Right cardiac atrium (tissue), 5 donors: Measurements from ENCODE around the gene FAM167B. TPM values are rescaled to one million over a fixed set of nuclear protein-coding genes. Genes with fewer than 3 reads are reported as not detected.

ENCODE experiments used
- ATAC-seq, 2 donors: fragments of 200-7000 bp; cut with Tn5 transposase; one replicate each; pipeline versions ENCODE4 v1.8.0 to v1.9.1; 2020; ENCODE audit warnings: moderate library complexity in 2 of 2, mild to moderate bottlenecking in 1 of 2
- DNase-seq, 3 donors: peaks; one replicate each; pipeline ENCODE4 v3.0.0-alpha.2; 2020
- H3K27ac ChIP-seq: one replicate; pipeline ENCODE4 v1.5.1; 2013; ENCODE audit warnings: mild to moderate bottlenecking, low read length, control low read depth, moderate library complexity
- H3K27me3 ChIP-seq: one replicate; pipeline ENCODE4 v1.6.1; 2013; ENCODE audit not compliant: control insufficient read depth, insufficient read depth
- H3K4me1 ChIP-seq: one replicate; pipeline ENCODE4 v1.6.1; 2013; ENCODE audit warnings: low read length; ENCODE audit not compliant: control insufficient read depth, insufficient read depth
- H3K4me3 ChIP-seq: one replicate; pipeline ENCODE4 v1.5.1; 2013; ENCODE audit warnings: low read length, control low read depth
- H3K9me3 ChIP-seq: one replicate; pipeline ENCODE4 v1.6.1; 2013; ENCODE audit warnings: low read length; ENCODE audit not compliant: control insufficient read depth
- WGBS: extraction: QIAGEN DNeasy Blood & Tissue Kit; methylation state at CpG from one replicate; pipeline ENCODE4 v1.1.7; 2013; 5-methylcytosine and 5-hydroxymethylcytosine counted together
- intact Hi-C, 4 donors: fragments of 100-400 bp; cut with DNase I; formaldehyde crosslinking; loops; one replicate each; pipeline versions ENCODE4 v1.11.0 to v1.14.0; 2022 to 2023
- polyA plus RNA-seq: library from polyadenylated mRNA; stranded (reverse); fragments of 200-250 nt; gene quantifications from one replicate; pipeline ENCODE4 v1.2.3, GENCODE V29; 2013
- total RNA-seq, 4 donors: library from RNA; stranded (reverse); fragmentation: NEBNext Ultra II Directional; extraction: Animal tissue kit (Norgen Biotek cat#: 25700); gene quantifications; one replicate each; pipeline ENCODE4 v1.2.1, GENCODE V29; 2021
- donor health status: healthy with polysubstance abuse.
- donor health status: DM: no; HTN: yes; CAD: no.
- donor health status: DM: no; HTN: no; CAD: no.
- donor health status: DM: no; HTN: yes; CAD: no; lungs with severe emphysema.
- donor health status: DM: yes; HTN: yes; CAD: no.

Gene FAM167B
- total and polyA plus RNA-seq, 5 donors, result 2.0 to 6.5 (median 4.0) TPM

DNA sequence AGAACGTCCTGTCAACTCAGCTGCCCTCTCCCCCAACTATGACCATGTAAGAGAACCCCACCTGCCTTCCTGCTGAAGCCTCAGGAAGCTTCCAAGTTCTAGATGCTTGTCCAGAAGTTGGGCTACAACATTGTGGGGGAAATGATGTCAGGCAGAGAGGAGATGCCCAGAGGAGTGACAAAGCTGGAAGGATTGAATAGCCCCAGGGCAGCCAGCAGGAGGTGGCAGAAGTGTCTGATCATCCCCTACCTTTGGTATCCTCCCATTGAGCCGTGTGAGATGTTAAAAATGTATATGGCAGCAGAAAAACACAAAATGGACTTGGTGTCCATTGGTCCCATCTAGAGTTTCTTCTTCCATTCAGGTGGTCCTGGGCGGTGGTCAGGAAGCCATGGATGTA lies 18.3 kb upstream of the FAM167B start:
- Histone ChIP-seq H3K4me3 (no peak overlapping the region), H3K9me3 (no peaks in the 10 kb centered on the region), H3K27ac (no peak overlapping the region), H3K27me3 (no peaks in the 10 kb centered on the region), H3K4me1 (no peaks in the 10 kb centered on the region)
- intact Hi-C loops, result loop anchor here in 1 of 4 donors (5.0 kb wide), 1 partner anchor 89 kb away; no protein-coding TSS in a partner anchor
- 78% methylated on average over 3 of the region's 3 CpGs for WGBS
- DNase-seq (no peak), ATAC-seq (no peak)

DNA sequence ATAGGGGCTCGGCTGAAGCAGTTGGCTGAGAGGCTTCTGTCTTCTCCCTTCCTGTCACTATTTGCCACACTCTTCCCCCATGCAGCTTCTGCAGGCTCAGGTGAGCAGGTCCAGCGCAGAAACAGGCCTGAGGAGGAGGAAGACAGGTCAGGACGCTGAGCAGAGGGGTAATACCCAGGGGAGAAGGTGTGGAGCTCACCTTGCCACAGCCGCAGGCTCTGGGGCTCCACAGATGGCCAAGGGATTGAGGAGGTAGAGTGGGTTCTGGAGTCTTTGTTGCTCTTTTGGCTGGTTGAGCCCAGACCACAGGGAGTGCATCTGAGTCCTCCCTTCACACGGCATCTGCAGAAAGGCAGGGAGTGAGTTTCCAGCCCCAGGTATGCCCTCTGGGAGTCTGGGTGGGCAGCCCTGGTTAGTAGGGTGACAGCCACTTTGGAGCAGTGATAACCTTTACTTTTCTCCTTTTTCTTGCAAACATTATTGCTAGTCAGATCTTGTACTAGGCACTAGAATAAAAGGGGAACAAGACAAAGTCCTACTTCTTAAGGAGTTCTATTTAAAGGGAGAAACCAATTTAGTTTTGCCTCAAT lies 15.1 kb upstream of the FAM167B start:
- Histone ChIP-seq H3K9me3 (no peaks in the 10 kb centered on the region), H3K4me1 (no peaks in the 10 kb centered on the region), H3K27me3 (no peaks in the 10 kb centered on the region), H3K4me3 (no peak overlapping the region), H3K27ac (no peak overlapping the region)
- 79% methylated on average over 5 of the region's 5 CpGs for WGBS
- intact Hi-C loops, result no loop called here
- DNase-seq, result peak in 1 of 3 donors; percentile 10
- ATAC-seq, result no peak

DNA sequence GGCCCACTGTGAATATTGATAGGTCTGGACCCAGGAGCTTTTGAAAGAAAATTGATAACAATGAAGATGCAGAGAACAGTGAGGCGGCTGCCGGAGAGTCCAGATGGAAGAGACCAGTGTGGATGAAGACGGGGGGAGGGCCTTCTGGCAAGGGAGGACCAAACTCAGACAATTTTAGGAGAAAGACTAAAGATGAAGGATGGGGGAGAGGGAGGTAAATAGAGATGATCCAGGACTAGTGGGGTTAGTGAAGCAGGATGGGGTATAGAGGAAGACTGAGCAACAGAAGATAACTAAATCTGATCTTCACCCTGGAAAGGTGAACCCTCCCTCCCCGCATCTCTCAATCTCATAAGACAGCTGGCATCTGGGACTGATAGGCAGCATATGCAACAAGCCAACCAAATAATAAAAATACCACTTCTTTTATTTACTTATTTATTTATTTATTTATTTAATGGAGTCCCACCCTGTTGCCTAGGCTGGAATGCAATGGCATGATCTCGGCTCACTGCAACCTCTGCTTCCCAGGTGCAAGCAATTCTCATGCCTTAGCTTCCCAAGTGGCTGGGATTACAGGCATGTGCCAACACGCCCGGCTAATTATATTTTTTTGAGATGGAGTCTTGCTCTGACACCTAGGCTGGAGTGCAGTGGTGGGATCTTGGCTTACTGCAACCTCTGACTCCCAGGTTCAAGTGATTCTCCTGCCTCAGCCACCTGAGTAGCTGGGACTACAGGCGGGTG lies 14.3 kb upstream of the FAM167B start:
- intact Hi-C loops, result no loop called here
- 86% methylated on average over 8 of the region's 8 CpGs for WGBS

DNA sequence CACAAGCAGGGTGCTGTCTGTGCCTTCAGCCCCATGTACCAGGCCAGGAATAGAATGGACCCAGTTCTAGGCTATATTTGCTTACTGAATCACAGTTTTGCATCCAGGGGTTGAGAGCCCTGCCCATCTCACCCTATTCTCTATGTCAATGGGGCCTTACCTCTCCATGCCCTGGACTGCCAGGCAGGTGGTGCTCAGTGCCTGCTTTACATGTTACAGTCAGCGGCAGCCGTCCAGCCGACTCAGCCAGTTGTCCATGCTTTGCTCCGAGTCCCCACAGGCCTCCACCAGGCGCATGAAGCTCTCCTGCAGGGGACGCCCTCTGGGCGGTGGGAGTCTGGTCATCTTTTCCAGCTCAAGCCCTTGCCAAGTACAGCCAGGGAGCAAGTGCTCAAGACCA lies 12.2 kb upstream of the FAM167B start:
- Histone ChIP-seq H3K27me3 (no peaks in the 10 kb centered on the region), H3K9me3 (no peaks in the 10 kb centered on the region), H3K4me3 (no peak overlapping the region), H3K27ac (no peak overlapping the region), H3K4me1 (no peaks in the 10 kb centered on the region)
- ATAC-seq (peak in 1 of 2 donors; percentile 4), DNase-seq (peak in 1 of 3 donors; percentile 18)
- intact Hi-C loops, result no loop called here
- 83% methylated on average over 7 of the region's 7 CpGs for WGBS

More for the DNA sequence above, 14.3 kb upstream of the FAM167B start:
- Histone ChIP-seq H3K4me3 (no peak overlapping the region), H3K4me1 (no peaks in the 10 kb centered on the region), H3K27ac (no peak overlapping the region), H3K27me3 (no peaks in the 10 kb centered on the region), H3K9me3 (no peaks in the 10 kb centered on the region)
- DNase-seq (peak in 1 of 3 donors; percentile 11), ATAC-seq (no peak)

DNA sequence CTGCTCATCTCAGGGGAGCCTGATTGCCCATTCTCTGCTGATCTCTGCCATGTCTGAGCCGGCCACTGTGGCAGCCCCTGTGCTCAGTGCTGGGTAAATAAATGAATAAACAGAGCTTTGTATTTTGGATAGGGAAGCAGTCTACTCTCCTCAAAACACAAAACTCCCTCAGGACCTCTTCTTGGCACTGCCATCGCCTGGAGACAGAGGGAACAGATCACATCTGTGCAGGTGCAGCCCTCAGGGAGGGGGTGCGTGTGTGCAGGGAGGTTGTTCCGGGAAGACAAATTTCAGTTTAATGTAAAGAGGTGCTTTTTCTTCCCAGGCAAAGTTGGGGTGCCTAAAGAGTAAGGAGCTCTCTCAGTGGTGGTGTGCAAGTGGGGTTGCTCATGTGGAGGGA lies 7.7 kb upstream of the FAM167B start:
- Histone ChIP-seq H3K4me1 (no peaks in the 10 kb centered on the region), H3K9me3 (no peaks in the 10 kb centered on the region), H3K27ac (no peak overlapping the region), H3K4me3 (no peak overlapping the region), H3K27me3 (no peaks in the 10 kb centered on the region)
- WGBS, result 61% methylated on average over 4 of the region's 4 CpGs
- intact Hi-C loops, result no loop called here
- ATAC-seq, result no peak
- DNase-seq, result no peak

DNA sequence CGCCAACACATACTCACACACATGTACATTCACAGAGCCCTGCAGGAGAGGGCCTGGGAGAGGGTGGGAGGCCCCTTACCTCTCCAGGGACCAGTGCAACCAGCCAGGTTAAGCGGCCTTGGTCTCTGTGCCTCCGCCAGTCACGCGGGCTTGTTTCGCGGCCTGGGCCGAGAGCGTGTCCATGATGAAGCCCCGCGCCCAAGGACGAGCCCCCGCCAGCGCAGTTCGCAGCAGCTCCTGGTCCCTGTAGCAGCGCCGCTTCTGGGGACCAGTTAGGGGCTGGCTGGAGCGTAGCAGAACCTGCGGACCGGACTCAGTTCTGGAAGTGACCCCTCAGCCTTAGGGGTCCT lies 7.3 kb upstream of the FAM167B start:
- 60% methylated on average over 20 of the region's 20 CpGs for WGBS
- ATAC-seq, result no peak
- no peaks in the 10 kb centered on the region for H3K4me1 ChIP-seq
- no peak overlapping the region for H3K27ac ChIP-seq
- intact Hi-C loops, result loop anchor here in 1 of 4 donors (10.0 kb wide), 1 partner anchor 55 kb away; the partner anchor contains the start of gene HDAC1
- H3K27me3 ChIP-seq, result no peaks in the 10 kb centered on the region
- DNase-seq, result peak in 2 of 3 donors; percentile 59 to 61
- no peaks in the 10 kb centered on the region for H3K9me3 ChIP-seq
- H3K4me3 ChIP-seq, result peak overlapping the region; percentile 63

DNA sequence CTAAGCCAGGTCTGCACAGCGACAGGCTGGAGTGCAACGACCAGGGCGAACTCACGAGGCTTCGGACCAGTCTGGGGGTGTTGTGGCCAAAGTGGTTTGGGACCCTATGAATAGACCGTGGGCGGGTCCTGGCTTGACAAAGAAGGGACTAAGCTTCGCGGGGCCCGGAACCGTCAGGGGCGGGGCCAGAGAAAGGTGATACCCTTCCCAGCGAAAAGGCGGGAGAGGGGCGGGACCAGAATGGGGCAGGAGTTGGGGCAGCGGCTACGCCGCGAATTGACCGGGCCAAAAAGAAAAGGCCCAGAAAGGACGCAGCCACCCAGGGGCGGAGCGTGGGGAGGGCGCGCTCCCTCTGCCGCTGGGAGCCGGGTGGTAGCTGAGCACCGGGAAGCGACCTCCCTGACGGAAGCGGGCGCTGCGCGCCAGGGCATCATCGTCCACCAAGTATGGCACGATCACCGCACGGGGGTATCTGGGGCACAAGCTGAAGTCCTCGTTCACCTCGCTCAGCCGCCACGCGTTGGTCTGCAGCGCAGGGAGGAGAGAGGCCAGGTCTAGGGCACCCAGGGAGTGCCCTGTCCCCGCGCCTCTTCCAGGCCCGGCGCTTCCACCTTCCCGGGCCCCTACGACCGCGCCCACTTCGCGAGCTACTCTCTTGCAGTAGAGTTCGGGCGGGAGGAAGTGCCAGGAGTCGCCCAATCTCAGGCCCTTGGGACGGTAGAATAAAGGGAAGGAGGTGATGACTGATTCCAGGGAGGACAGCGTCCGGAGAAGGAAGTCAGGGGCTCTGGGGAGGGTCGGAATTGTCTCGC lies 6.7 kb upstream of the FAM167B start:
- Histone ChIP-seq H3K9me3 (no peaks in the 10 kb centered on the region), H3K4me1 (no peaks in the 10 kb centered on the region), H3K27me3 (no peaks in the 10 kb centered on the region), H3K27ac (peak overlapping the region; percentile 28), H3K4me3 (peak overlapping the region; percentile 63)
- 3% methylated on average over 62 of the region's 62 CpGs for WGBS
- DNase-seq (peak; percentile 73 to 90 (median 88)), ATAC-seq (peak; percentile 86 to 90)
- intact Hi-C loops, result loop anchor here in 1 of 4 donors (10.0 kb wide), 1 partner anchor 54 kb away; the partner anchor contains the start of gene HDAC1

DNA sequence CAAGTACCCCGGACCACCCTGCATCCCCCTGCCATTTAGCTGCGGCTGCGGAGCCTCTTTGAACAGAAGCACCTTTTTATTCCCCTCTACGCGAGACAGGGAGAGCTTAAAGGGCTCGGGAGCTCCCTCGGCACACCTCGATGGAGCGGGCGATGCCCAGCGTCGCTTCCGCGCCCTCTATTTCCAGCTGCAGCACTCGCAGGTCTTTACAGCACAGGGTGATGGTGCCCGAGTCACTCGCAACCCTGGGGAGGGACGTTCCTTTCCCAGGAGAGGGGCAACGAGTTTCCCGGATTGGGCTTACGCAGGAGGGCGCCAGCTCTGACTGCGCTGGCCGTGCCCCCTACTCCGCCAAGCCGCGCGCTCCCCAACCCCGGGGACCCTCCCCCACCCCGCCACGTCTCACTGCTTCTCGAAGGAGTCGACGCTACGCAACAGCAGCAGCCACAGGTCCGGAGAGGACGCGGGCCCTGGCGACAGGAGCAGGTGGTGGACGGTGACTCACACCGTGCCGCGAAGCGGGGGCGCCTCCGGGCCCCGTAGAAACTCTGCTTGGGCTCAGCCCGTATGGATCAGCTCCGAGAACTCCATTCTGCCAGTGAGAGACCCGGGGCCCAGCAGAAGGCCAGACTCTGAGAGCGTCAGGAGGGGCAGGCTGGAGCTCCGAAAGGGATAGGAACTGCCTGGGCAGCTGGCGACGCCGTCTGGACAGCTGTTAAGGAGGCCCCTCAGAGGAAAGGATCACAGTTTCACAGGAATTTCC lies 5.8 kb upstream of the FAM167B start:
- peak; percentile 61 to 87 (median 82) for DNase-seq
- WGBS, result 1% methylated on average over 55 of the region's 55 CpGs

DNA sequence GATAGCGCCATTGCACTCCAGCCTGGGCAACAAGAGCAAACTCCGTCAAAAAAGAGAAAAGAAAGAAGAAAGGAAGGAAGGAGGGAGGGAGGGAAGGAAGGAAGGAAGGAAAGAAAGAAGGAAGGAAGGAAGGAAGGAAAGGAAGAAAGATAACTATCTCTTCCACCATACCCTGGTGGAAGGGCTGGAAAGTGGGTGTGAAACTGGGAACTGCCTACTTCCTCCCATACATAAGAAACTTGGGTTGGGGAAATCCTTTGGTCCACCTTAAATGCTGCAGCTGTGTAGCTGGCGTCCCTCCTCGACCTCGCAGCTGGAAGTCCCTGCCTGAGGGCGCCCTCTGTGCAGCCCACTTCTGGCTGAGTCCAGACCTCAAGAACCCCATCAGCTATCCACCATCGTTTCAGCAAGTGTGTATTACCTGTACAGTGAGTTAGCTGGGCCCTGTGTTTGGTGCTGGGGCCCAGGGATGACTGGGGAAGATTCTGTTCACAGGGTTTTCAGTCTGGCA lies 4.6 kb upstream of the FAM167B start:
- 26% methylated on average over 7 of the region's 7 CpGs for WGBS
- peak in 1 of 2 donors; percentile 25 for ATAC-seq
- intact Hi-C loops, result loop anchor here in 1 of 4 donors (10.0 kb wide), 1 partner anchor 52 kb away; the partner anchor contains the start of gene HDAC1
- H3K27me3 ChIP-seq, result no peaks in the 10 kb centered on the region
- H3K4me1 ChIP-seq, result peaks cover 4% of the 10 kb centered on the region
- no peak overlapping the region for H3K27ac ChIP-seq
- H3K4me3 ChIP-seq, result peak overlapping the region; percentile 17
- no peaks in the 10 kb centered on the region for H3K9me3 ChIP-seq
- DNase-seq, result peak; percentile 39 to 80 (median 77)

More for the DNA sequence above, 5.8 kb upstream of the FAM167B start:
- intact Hi-C loops, result loop anchor here in 1 of 4 donors (10.0 kb wide), 1 partner anchor 54 kb away; the partner anchor contains the start of gene HDAC1
- ATAC-seq, result peak; percentile 76 to 77
- peak overlapping the region; percentile 53 for H3K27ac ChIP-seq
- H3K27me3 ChIP-seq, result no peaks in the 10 kb centered on the region
- no peaks in the 10 kb centered on the region for H3K4me1 ChIP-seq
- no peaks in the 10 kb centered on the region for H3K9me3 ChIP-seq
- H3K4me3 ChIP-seq, result peak overlapping the region; percentile 63

DNA sequence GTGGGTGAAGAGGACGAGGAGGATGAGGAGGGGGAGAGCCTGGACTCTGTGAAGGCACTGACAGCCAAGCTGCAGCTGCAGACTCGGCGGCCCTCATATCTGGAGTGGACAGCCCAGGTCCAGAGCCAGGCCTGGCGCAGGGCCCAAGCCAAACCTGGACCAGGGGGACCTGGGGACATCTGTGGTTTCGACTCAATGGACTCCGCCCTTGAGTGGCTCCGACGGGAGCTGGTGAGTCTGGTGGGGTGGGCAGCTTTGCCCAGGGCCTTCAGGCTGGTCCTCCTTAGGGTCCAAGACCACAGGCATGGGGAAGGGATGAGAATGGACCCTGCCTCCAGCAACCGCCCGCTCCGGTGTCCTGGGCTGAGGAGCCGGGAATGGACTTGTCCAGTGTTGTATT lies 430 bp downstream of the FAM167B start:
- Histone ChIP-seq H3K9me3 (no peaks in the 10 kb centered on the region), H3K4me1 (peaks cover 5% of the 10 kb centered on the region), H3K27me3 (no peaks in the 10 kb centered on the region), H3K27ac (peak overlapping the region; percentile 80), H3K4me3 (no peak overlapping the region)
- peak in 2 of 3 donors; percentile 76 for DNase-seq
- intact Hi-C loops, result loop anchor here in 1 of 4 donors (10.0 kb wide), 1 partner anchor 47 kb away; the partner anchor contains the start of gene HDAC1
- 56% methylated on average over 12 of the region's 12 CpGs for WGBS
- ATAC-seq, result peak; percentile 3
